Lower lobe of right lung (tissue), 2 donors: ENCODE data around the gene CHCHD6. TPM values are rescaled to one million over a fixed set of nuclear protein-coding genes. Genes with fewer than 3 reads are reported as not detected.
A peak's percentile ranks its signal among the peaks of the same experiment; 100 is the strongest.

ENCODE experiments used
- ATAC-seq, 2 donors: fragments of 200-7000 bp; cut with Tn5 transposase; one replicate each; pipeline ENCODE4 v1.9.1; 2020 to 2022; ENCODE audit warnings: mild to moderate bottlenecking in 2 of 2, moderate library complexity in 2 of 2
- DNase-seq: peaks from one replicate; pipeline ENCODE4 v3.0.0-alpha.2; 2020
- H3K27ac ChIP-seq: fragments of 200-600 bp; one replicate; pipeline ENCODE4 v1.8.0; 2022
- H3K27me3 ChIP-seq: fragments of 200-600 bp; one replicate; pipeline ENCODE4 v1.8.0; 2022; ENCODE audit warnings: low read depth
- H3K36me3 ChIP-seq: fragments of 200-600 bp; one replicate; pipeline ENCODE4 v1.8.0; 2022; ENCODE audit warnings: mild to moderate bottlenecking
- H3K4me1 ChIP-seq: fragments of 200-600 bp; one replicate; pipeline ENCODE4 v1.8.0; 2022
- H3K4me3 ChIP-seq: fragments of 200-600 bp; one replicate; pipeline ENCODE4 v1.8.0; 2022; ENCODE audit warnings: mild to moderate bottlenecking
- H3K9me3 ChIP-seq: fragments of 200-600 bp; one replicate; pipeline ENCODE4 v1.8.0; 2022
- intact Hi-C: fragments of 100-400 bp; cut with DNase I; formaldehyde crosslinking; loops from one replicate; pipeline ENCODE4 v1.11.0; 2022
- total RNA-seq: library from RNA; stranded (reverse); fragmentation: NEBNext Ultra II Directional; extraction: Animal tissue kit (Norgen Biotek cat#: 25700); gene quantifications from one replicate; pipeline ENCODE4 v1.2.1, GENCODE V29; 2021
- TF ChIP-seq, protein P1 (sequence below): fragments of 200-600 bp; IDR thresholded peaks from one replicate; pipeline ENCODE4 v1.8.0; 2022; ENCODE audit warnings: antibody characterized with exemption, mild to moderate bottlenecking
- donor health status: DM: no; HTN: yes; CAD: no; lungs with severe emphysema.

The CHCHD6 gene
- total RNA-seq, 1 donor from 2014 or later, result 12.2 TPM

GRCh38 chr3:126732281-126733060 lies 28.4 kb downstream of the CHCHD6 start:
- Histone ChIP-seq H3K27me3 (no peaks in the 10 kb centered on the region), H3K27ac (no peak overlapping the region), H3K9me3 (no peaks in the 10 kb centered on the region), H3K36me3 (peaks cover 27% of the 10 kb centered on the region), H3K4me3 (no peak overlapping the region), H3K4me1 (no peaks in the 10 kb centered on the region)
- DNase-seq (no peak), ATAC-seq (no peak)
- TF ChIP-seq, protein P1, sequence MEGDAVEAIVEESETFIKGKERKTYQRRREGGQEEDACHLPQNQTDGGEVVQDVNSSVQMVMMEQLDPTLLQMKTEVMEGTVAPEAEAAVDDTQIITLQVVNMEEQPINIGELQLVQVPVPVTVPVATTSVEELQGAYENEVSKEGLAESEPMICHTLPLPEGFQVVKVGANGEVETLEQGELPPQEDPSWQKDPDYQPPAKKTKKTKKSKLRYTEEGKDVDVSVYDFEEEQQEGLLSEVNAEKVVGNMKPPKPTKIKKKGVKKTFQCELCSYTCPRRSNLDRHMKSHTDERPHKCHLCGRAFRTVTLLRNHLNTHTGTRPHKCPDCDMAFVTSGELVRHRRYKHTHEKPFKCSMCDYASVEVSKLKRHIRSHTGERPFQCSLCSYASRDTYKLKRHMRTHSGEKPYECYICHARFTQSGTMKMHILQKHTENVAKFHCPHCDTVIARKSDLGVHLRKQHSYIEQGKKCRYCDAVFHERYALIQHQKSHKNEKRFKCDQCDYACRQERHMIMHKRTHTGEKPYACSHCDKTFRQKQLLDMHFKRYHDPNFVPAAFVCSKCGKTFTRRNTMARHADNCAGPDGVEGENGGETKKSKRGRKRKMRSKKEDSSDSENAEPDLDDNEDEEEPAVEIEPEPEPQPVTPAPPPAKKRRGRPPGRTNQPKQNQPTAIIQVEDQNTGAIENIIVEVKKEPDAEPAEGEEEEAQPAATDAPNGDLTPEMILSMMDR, result no peak
- intact Hi-C loops, result no loop called here

DNA sequence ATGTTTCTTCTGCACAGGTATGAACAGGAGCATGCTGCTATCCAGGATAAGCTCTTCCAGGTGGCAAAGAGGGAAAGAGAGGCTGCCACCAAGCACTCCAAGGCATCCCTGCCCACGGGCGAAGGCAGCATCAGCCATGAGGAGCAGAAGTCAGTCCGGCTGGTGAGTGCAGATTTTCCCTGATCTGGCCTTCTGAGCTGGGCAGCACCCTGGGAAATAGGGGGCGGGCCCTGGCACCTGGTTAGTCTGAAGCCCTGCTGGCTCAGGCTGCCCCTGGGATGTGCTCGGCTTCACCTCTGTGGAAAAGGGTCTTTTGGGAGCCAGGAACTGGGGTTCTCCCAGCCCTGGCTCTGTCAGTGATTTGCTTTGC lies 29.0 kb downstream of the CHCHD6 start:
- ATAC-seq (no peak), DNase-seq (no peak)
- Histone ChIP-seq H3K27ac (no peak overlapping the region), H3K4me3 (no peak overlapping the region), H3K4me1 (no peaks in the 10 kb centered on the region), H3K9me3 (no peaks in the 10 kb centered on the region), H3K27me3 (no peaks in the 10 kb centered on the region), H3K36me3 (peaks cover 26% of the 10 kb centered on the region)
- TF ChIP-seq, protein P1, result no peak
- intact Hi-C loops, result no loop called here

DNA sequence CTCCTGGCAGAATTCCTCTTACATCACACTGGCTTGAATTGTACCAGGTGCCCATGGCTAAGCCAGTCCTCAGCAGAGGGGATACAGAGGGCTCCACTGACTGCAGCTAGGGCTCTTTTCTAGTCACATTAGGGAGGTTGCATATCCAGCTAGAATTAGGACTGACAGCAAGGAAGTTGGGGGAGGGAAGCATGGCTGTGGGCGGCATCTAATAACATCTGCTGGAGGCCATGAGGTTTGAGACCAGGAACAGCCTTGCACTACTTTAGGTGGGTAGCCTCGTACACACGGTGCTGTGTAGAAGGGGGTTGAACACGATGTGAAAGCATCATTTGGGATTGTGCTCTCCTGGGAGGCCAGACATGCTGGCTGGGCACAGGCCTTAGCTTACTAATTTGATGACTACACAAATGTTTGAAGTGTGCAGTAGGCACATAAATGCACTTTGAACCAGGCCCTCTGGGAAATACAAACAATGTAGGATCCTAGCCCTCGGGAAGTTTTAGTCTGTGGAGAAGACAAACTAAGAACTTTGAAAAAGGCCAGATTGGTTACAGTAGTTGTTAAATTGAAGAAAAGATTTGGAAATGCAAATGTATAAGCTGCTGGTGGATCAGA lies 30.2 kb downstream of the CHCHD6 start:
- peaks cover 19% of the 10 kb centered on the region for H3K36me3 ChIP-seq
- H3K4me3 ChIP-seq, result no peak overlapping the region
- no peaks in the 10 kb centered on the region for H3K4me1 ChIP-seq
- TF ChIP-seq, protein P1, result no peak
- H3K27ac ChIP-seq, result no peak overlapping the region
- intact Hi-C loops, result no loop called here
- no peaks in the 10 kb centered on the region for H3K27me3 ChIP-seq
- ATAC-seq (no peak), DNase-seq (no peak)
- H3K9me3 ChIP-seq, result peaks cover under 1% of the 10 kb centered on the region

DNA sequence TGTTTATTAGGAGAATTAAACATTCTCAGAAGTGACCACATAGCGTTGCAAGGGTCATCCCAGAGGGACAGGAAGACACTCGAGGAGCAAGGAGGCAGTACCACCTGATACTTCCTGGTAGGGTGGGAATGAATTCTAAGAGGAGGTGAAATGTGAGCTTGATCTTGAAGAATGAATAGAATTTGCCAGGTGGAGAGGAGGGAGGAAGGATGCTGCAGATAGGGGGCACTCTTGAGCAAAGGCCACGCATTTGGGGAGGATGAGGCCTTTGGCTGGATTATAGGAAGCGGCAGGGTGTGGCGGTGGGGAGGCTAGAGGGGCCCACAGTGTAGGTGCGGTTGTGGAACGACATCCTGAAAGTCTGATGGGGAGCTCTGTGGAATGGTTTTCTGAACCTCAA lies 33.5 kb downstream of the CHCHD6 start:
- no peak for DNase-seq
- TF ChIP-seq, protein P1, result peak; percentile 9
- Histone ChIP-seq H3K4me3 (no peak overlapping the region), H3K4me1 (no peaks in the 10 kb centered on the region), H3K9me3 (peaks cover 9% of the 10 kb centered on the region), H3K27ac (no peak overlapping the region), H3K27me3 (no peaks in the 10 kb centered on the region), H3K36me3 (peaks cover 19% of the 10 kb centered on the region)
- intact Hi-C loops, result no loop called here
- no peak for ATAC-seq

GRCh38 chr3:126742057-126742456 lies 38.0 kb downstream of the CHCHD6 start:
- peaks cover 12% of the 10 kb centered on the region for H3K4me1 ChIP-seq
- no peak overlapping the region for H3K4me3 ChIP-seq
- H3K9me3 ChIP-seq, result peaks cover 9% of the 10 kb centered on the region
- no peaks in the 10 kb centered on the region for H3K27me3 ChIP-seq
- DNase-seq (no peak), ATAC-seq (no peak)
- H3K36me3 ChIP-seq, result no peaks in the 10 kb centered on the region
- H3K27ac ChIP-seq, result no peak overlapping the region
- intact Hi-C loops, result no loop called here
- TF ChIP-seq, protein P1, result no peak
